NCI-H460 (cell line): ENCODE measurements around the gene ARMC2. TPM values are rescaled to one million over a fixed set of nuclear protein-coding genes. Genes with fewer than 3 reads are reported as not detected.
A peak's percentile ranks its signal among the peaks of the same experiment; 100 is the strongest.
"Not testable (repeated sequence)": the region's sequence is repeated elsewhere in the genome, so short reads cannot be mapped to it uniquely, and the experiment has no call there.

Source experiments
- DNase-seq: peaks from one replicate; pipeline ENCODE4 v3.0.0-alpha.2; 2016; ENCODE audit warnings: low read depth; ENCODE audit errors: extremely low read depth
- polyA plus RNA-seq: library from polyadenylated mRNA; depleted of rRNA; stranded (reverse); fragments of >200 nt; gene quantifications from 2 replicates; pipeline ENCODE4 v1.2.3, GENCODE V29; 2014; cell fraction: nucleus; rRNA removed
- total RNA-seq: library from RNA; depleted of rRNA; stranded (reverse); fragments of >200 nt; shearing (Covaris generic); gene quantifications from 2 replicates; pipeline ENCODE4 v1.2.3, GENCODE V29; 2014; rRNA removed

ARMC2 gene, protein sequence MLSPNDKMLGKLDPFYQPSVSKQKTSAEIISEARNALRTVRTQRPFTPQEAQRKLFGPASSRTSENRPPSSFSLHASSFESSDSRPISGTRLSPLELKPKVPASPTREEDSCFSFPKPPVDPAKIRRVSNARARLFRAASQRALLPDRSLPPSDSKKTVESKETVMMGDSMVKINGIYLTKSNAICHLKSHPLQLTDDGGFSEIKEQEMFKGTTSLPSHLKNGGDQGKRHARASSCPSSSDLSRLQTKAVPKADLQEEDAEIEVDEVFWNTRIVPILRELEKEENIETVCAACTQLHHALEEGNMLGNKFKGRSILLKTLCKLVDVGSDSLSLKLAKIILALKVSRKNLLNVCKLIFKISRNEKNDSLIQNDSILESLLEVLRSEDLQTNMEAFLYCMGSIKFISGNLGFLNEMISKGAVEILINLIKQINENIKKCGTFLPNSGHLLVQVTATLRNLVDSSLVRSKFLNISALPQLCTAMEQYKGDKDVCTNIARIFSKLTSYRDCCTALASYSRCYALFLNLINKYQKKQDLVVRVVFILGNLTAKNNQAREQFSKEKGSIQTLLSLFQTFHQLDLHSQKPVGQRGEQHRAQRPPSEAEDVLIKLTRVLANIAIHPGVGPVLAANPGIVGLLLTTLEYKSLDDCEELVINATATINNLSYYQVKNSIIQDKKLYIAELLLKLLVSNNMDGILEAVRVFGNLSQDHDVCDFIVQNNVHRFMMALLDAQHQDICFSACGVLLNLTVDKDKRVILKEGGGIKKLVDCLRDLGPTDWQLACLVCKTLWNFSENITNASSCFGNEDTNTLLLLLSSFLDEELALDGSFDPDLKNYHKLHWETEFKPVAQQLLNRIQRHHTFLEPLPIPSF
- total RNA-seq: 1.6 and 3.1 TPM in 2 replicates
- 3.7 and 5.4 TPM in 2 replicates for polyA plus RNA-seq

DNA sequence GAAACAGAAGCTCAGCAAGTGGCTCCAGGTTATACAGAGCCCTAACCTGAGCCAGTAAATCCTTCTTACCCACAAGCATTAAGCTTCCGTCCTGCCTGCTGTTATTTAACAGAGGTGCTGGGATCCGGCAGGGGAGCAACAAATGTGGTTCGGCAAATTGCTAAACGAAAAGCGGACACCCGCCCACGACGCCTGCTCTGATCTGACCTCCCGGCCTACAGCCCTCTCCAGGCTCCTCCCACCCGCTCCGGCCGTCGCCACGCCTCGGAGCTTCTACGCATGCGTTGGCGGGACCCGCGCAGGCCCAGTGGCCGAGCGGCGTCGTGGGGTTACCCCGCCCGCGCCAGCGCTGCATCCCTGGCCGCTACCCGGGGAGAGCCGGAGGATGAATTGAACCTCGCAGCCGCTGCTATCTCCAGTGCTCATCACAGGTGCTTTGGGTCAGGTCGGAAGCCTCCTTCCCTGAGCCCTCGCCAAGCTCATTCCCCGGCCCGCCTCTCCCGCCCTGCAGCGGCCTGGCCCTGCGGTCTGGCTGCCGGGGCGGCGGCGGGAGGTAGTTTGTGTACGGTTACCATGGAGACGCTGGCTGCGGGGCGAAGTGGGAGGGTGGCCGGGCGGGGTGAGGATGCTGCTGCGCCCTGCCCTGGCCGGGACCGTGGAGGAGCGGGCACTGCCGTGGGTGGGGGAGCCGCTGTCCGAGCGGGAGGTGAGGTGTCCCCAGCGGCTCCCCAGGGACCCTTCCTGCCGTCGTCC lies at the start of gene ARMC2:
TSS of gene ARMC2 (plus strand) at position 307 of the 753 bp plus-strand sequence. CDS start 5,846 bp downstream, outside the sequence.
- DNase-seq: peak; percentile 79

DNA sequence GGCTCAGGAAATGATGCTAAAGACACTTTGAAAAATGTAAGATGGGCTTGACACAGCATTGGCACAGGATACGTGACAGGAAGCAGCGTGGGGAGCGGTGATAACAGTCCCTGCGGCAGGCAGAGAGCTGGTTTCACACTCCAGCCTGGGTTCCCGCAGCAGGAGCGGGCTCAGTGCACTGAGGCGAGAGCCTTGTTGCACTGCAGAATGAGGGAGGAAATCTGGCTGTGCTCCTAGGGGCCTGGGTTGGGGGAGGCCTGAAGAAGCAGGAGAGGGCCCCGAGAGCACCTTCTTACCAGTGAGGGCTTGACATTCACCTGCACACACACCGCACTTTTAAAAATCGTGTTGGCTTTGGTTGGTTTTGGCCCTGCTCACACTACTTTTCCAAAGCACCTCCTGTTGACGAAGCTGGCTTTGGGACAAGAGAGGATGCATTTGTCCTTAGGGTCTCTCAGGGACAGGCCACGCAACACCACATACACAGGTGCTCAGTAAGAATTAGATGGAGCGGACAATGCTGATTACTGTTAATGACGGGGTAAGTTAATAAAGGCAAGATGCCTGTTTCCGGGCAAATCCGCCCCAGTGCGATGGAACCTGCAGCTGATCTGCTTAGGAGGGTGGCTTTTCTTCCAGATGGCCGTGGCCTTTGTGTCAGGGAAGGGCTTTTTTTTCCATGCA lies 49.4 kb upstream of the ARMC2 start:
- no peak for DNase-seq

DNA sequence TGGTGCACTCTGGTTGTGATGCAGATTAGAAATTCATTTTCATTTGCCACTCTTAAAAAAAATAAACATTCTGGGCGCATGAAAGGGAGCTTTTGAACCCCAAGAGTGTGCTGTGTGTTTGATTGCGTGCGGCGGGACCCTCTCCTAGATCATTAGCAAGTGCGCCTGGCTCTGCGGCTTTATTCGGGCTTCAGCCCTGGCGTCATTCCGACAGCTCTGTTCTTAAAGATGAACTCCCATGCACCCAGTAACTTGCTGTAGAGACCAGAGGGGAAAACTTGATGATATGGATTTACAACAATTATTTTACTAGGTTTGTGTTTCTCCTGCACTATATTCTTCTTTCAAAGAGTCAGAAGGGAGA lies 48.9 kb upstream of the ARMC2 start:
- no peak for DNase-seq

DNA sequence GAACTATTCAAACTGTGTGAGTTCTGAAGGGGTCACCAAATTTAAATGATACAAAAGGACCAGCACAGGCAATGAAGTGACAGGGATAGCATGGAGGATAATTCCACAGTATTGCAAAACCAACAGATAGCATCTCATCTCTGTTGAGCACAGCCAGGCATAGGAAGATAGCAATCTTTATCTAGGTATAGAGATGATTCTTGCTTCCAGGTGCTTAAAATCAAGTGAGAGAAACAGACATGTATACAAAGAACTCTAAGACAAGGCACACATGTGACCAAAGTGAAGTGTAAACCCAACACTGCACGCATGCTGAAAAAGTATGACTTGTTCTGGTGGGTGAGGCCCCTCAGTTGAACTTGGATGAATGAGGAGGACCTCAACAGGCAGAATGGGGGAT lies 48.4 kb upstream of the ARMC2 start:
- DNase-seq: no peak

DNA sequence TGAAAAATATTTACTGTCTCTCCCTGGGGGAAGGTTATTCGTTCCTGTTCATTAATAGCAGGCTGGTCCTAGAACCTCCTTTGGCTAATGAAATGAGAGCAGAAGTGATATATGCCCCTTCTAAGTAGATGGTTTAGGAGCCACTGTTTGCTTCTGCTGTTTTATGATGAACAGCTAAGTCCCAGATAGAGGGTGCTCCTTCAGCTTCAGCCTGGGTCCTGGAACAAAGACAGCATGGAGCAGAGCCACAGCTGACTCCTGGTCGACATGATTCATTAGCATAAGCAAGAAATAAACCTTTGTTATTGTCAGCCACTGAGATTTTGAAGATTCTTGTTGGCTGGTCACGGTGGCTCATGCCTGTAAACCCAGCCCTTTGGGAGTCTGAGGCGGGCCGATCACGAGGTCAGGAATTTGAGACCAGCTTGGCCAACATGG lies 47.8 kb upstream of the ARMC2 start:
- no peak for DNase-seq

DNA sequence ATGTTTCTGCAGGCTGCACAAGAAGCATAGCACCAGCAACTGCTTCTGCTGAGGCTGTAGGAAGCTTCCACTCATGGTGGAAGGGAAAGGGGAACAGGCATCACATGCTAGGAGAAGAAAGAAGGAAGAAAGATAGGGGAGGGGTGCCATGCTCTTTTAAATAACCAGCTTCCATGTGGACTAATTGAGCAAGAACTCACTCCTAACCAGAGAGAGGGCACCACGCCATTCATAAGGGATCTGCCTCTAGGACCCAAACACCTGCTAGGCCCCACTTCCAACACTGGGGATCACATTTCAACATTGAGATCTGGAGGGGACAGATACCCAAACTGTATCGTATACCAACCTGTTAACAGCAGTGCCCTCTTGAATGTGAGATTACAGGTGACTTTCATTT lies 46.9 kb upstream of the ARMC2 start:
- no peak for DNase-seq

DNA sequence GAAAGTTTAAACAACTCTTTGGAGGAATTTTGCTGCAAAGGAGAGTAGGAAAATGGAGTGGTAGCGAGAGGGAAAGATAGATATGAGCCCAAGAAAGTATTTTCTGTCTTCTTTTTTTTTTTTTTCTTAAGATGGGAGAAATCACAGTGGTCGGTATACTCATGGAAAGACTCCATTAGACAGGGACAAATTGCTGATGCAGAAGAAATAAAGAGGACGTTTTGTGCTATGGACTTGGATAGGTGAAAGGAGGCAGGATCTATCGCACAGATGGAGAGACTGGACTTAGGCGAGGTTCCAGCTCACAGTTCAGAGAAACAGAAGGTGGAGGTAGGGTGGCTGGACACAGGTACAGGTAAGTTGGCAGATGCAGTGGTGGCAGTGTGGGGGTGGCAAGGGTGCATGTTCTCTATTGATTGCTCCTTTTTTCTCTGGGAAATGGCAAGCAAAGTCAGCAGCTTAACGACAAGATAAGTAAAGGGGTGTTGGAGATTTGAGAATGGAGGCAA lies 44.2 kb upstream of the ARMC2 start:
- DNase-seq: no peak

DNA sequence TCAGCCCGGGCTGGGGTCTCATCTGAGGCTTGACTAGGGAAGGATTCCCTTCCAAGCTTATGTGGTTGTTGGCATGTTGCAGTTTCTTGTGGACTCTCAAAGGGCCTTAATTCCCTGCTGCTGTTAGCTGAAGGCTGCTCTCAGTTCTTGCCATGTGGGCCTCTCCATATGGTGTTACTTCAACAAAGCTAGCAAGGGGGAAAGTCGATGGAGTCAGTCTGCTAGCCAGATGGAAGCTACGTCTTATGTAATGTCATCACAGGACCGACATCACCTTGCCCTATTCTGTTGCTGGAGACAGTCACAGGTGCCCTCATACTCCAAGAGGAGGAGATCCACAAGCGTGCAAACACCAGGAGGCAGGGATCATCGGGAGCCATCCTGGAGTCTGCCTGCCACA lies 43.3 kb upstream of the ARMC2 start:
- no peak for DNase-seq

DNA sequence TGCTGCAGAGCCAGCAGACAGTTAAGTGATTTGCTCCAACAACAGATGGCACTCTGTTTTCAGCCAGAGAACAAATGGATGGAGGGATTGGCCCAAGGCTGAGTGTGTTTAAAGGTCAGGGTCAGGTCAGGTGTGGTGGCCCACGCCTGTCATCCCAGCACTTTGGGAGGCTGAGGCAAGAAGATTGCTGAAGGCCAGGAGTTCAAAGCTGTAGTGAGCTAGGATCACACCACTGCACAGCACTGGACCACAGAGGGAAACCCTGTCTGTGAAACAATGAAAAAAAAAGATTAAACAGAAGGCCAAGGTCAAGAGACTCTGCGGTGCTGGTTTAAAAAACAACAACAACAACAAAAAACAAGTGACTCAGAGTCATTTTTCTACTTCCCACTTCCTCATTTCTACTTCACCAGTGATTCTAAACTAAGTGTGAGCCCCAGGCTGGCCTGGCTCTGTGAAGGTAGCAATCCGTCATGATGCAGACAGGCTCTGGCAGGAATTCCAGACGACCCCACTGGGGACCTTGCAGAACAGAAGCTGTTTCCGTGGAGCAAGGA lies 42.5 kb upstream of the ARMC2 start:
- DNase-seq: no peak

DNA sequence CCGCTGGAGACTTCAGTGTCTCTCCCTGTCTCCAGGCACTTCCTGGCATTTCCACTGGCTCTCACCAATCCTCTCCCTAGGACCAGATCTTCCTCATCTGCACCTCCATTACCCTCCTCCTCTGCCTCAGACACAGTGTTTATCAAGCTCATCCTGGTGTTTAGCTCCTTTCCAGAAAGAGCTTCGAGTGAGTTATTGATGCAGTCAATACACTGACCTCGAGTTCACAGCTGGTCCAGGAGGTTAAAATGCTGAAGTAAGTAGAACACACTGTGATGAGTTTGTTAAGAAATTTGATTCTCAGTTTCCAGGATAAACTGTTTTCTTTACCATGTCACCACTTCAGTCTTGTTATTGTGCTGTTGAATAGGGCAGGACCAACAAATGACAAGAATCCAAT lies 42.1 kb upstream of the ARMC2 start:
- no peak for DNase-seq

DNA sequence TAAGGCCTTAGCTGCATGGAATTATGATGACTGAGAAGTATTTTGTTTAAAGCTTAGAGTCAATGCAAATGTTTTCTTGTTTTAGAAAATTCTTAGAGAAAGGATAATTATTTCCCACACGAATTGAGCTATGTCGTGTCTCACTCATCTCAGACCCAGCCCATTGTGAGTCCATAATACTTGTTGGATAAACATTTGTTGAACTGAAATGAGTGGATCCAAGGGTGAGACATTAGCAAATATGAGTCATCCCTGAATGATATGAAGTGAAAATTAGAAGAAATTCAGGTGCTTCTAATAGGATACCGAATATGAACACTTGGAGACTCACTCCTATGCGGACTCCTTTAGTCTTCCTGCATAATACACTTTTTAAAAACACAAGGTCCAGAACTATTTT lies 41.6 kb upstream of the ARMC2 start:
- no peak for DNase-seq

DNA sequence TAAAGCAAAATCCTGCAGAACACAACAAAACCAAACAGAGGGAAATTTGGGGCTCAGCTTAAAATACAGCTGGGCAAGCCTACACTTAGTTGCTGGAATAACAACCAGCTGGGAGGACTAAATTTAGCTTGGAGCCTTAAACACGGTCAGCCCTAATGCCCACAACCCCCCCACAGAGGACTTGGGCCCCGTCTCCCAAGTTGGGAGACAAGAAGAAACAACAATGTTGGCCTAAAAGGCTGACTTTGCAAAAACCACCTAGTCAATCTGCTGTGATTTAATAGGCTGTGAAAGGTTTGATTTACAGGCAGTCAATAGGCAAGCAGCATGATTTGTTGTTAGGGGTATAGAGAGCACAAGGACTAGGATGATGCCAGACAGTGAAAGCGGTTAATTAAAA lies 40.3 kb upstream of the ARMC2 start:
- no peak for DNase-seq

DNA sequence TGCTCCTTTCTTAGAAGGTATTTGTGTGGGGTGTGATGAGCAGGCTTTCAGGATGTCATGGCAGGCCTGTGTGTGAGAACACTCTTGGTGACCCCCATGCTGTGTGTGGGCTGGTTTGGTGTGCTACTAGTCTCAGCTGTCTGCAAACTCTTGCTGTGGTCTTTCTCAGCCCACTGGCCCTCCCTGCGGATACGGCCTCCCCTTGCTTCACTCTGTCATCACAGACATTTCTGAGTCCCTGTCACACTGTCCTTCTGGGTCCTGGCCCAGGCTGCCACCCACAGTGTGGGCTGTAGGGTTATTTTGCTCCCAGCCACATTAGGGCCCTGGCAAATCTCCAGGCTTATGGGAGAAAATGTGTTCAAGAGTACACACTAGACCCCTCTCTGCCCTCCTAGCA lies 39.0 kb upstream of the ARMC2 start:
- no peak for DNase-seq

DNA sequence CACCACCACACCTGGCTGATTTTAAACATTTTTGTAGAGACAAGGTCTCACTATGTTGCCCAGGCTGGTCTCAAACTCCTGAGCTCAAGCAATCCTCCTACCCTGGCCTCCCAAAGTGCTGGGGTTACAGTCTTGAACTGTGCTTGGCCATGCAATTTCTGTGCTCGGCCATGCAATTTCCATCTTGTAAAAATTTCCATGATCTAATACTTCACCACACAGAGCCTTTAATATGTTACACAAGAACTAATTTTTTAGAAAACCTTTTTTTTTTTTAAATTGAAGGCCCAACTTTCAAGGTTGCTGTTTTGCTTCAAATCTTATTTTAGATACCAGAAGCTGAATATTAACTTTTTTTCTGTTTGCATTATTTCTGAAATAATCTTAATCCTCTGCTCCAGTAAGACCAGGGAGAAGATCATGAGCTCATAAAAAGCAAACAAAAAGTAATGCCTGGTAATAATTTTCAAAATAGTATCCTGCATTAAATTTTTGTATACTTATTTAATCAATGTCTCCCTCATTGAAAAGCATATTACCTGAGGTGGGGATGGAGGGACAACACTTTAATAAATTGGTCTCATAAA lies 38.1 kb upstream of the ARMC2 start:
- no peak for DNase-seq

DNA sequence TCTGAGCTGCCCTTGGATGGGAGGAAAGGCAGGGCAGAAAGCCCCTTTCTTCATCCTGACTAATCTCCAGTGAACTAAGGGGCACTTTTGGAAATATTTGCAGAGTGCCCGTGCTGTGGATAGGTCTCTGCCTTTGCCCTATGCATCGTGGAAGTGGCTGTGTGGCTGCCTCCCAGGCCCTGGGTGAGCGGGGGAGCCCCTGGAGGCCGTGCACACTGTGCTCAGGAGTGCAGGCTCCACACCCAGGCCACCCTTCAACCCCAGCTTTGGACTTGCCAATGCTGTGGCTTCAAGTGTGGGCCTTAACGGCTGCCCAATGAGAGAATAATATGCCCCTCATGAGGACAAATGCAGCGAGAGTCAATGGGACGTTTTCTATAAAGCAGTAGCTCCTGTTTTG lies 36.7 kb upstream of the ARMC2 start:
- DNase-seq: no peak

DNA sequence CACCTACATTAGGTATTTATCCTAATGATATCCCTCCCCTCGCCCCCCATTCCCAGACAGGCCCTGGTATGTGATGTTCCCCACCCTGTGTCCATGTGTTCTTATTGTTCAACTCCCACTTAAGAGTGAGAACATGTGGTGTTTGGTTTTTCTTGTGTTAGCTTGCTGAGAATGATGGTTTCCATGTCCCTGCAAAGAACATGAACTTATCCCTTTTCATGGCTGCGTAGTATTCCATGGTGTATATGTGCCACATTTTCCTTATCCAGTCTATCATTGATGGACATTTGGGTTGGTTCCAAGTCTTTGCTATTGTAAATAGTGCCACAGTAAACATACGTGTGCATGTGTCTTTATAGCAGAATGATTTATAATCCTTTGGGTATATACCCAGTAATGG lies 35.0 kb upstream of the ARMC2 start:
- not testable (repeated sequence) for DNase-seq

DNA sequence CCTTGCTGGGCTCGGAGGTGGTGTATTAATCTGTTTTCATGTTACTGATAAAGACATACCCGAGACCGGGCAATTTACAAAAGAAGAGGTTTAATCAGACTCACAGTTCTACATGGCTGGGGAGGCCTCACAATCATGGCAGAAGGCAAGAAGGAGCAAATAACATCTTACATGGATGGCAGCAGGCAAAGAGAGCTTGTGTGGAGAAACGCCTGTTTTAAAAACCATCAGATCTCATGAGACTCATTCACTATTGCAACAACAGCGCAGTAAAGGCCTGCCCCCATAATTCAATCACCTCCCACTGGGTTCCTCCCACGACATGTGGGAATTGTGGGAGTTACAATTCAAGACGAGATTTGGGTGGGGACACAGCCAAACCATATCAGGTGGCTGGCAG lies 30.9 kb upstream of the ARMC2 start:
- DNase-seq: not testable (repeated sequence)

DNA sequence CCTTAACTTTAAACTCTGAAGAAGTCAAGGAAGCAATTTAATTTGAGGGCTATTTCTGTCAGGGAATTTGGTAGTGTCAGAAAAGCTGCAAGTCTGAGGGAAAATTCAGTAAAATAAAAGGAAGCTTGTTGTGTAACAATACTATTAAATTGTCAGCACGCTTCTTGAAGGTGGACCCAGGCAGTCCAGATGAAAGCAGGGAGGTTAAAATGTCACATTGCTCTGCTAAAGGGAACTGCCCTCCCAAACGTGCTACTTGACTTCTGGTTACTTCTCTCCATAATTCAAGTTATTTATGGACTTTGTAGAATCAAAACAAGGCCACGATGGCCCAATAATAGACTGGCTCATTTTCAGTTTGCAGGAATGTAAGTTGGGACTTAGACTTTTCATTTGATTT lies 28.2 kb upstream of the ARMC2 start:
- no peak for DNase-seq

DNA sequence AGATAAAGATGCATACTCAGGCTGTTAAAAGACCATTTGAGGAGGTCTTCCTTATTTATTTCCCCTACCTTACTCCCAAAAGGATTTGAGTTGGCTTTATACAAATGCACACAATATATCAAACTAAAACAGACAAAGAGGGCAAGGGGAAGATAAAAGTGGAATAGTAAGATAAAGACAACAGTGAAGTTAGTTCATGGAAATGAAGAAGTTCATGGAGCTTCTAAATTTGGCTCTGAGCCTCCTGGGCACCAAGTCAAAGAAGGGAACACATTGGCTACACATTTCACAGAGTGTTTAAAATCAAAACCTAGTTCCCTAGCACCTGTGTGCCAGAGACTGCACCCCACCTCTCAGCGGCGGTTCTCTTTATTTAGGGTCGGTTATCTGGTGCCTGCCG lies 25.8 kb upstream of the ARMC2 start:
- DNase-seq: no peak

DNA sequence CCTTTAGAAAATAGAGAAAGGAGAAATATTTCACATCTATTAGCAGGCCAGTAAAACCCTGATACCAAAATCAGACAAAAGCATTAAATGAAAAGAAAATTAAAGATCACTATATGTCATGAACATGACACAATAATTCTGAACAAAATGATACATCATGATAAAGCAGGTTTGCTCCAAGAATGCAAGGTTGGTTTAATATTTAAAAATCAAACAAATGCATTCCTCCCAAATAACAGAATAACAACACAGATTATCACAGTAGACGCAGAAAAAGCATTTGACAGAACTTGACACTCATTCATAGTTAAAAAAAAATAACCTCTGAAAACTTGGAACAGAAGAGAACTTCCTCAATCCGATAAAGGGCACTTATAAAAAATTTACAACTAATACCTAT lies 22.9 kb upstream of the ARMC2 start:
- DNase-seq: no peak
